K562 (cell line): ENCODE results near the gene AP2A2. TPM values are rescaled to one million over a fixed set of nuclear protein-coding genes. Genes with fewer than 3 reads are reported as not detected.

Experiments
- ATAC-seq: fragments of 200-7000 bp; cut with Tn5 transposase; 3 replicates; pipeline ENCODE4 v1.9.1; 2020; ENCODE audit warnings: moderate library complexity
- BruUV-seq: library from RNA; stranded (reverse); fragments of 400-500 nt; replicated peaks from 2 replicates; lab custom pipeline; 2021; lab: Mats Ljungman, UMichigan
- CTCF ChIA-PET: fragments of 300-600 bp; formaldehyde crosslinking; extraction: SDS; loops from one replicate; lab custom pipeline; 2021; ENCODE audit warnings: low intra/inter-chr PET ratio; lab: Yijun Ruan, JAX
- POLR2A ChIA-PET: fragments of 300-600, 350-650 bp; sonication (Branson Sonifier 250); formaldehyde crosslinking; extraction: SDS; loops from one replicate; lab custom pipeline; 2021; ENCODE audit warnings: antibody characterized with exemption, inconsistent platforms; lab: Yijun Ruan, JAX
- DNase-seq, 4 experiments: peaks; one replicate each; pipeline versions ENCODE4 v3.0.0 to v3.0.0-alpha.2; 2011 to 2018; ENCODE audit warnings: low spot score in 3 of 4, mixed read lengths in 3 of 4; ENCODE audit errors: extremely low read depth in 1 of 4
- FAIRE-seq: peaks from 2 replicates; lab custom pipeline; 2011; peaks lifted over from hg19 to GRCh38; lab: Jason Lieb, UNC
- H2AFZ ChIP-seq: 2 replicates; pipeline ENCODE4 v1.6.0; 2011; ENCODE audit warnings: low read depth, low read length, control low read depth, inconsistent platforms
- H3K27ac ChIP-seq: fragments of 200-600 bp; 3 replicates; pipeline ENCODE4 v1.8.0; 2011; ENCODE audit warnings: low read depth, mild to moderate bottlenecking, control low read depth, inconsistent platforms, low read length, moderate library complexity, mixed read lengths; ENCODE audit errors: extremely low read depth
- H3K27me3 ChIP-seq, 2 experiments: fragments of 300-600 bp in 1 of 2; 2 replicates in 1 of 2; 3 replicates in 1 of 2; pipeline versions ENCODE4 v1.6.0 to v1.8.0; 2011; ENCODE audit warnings: inconsistent platforms in 2 of 2, low read length in 2 of 2, mild to moderate bottlenecking in 1 of 2, mixed read lengths in 1 of 2, moderate library complexity in 1 of 2; ENCODE audit not compliant: control insufficient read depth in 2 of 2, insufficient read depth in 2 of 2
- H3K36me3 ChIP-seq: fragments of 300-600 bp; 3 replicates; pipeline ENCODE4 v1.8.0; 2011; ENCODE audit warnings: mild to moderate bottlenecking, low read length, inconsistent platforms; ENCODE audit not compliant: control insufficient read depth, insufficient read depth
- H3K4me1 ChIP-seq, 2 experiments: fragments of 200-600 bp in 1 of 2; replicated peaks in 1 of 2; 2 replicates in 1 of 2; 3 replicates in 1 of 2; pipeline versions ENCODE4 v1.5.1 to v1.8.0; 2011; ENCODE audit warnings: inconsistent platforms in 2 of 2, low read length in 2 of 2, mild to moderate bottlenecking in 1 of 2, mixed read lengths in 1 of 2, moderate library complexity in 1 of 2; ENCODE audit not compliant: control insufficient read depth in 2 of 2, insufficient read depth in 2 of 2
- H3K4me2 ChIP-seq: 2 replicates; pipeline ENCODE4 v1.6.1; 2011; ENCODE audit warnings: low read length, control low read depth, inconsistent platforms, mixed read lengths; ENCODE audit not compliant: insufficient read depth
- H3K4me3 ChIP-seq: fragments of 200-600 bp; sonication (generic), shearing (Covaris generic); 2 replicates; pipeline ENCODE4 v1.5.1; 2016; ENCODE audit warnings: control low read depth, inconsistent platforms
- H3K79me2 ChIP-seq: fragments of 200-600 bp; 3 replicates; pipeline ENCODE4 v1.8.0; 2011; ENCODE audit warnings: low read length, inconsistent platforms; ENCODE audit not compliant: control insufficient read depth, insufficient read depth
- H3K9ac ChIP-seq, 2 experiments: 2 replicates each; pipeline versions ENCODE4 v1.6.0 to v1.6.1; 2011; ENCODE audit warnings: low read depth in 2 of 2, low read length in 2 of 2, control low read depth in 1 of 2, inconsistent platforms in 1 of 2, mild to moderate bottlenecking in 1 of 2, mixed read lengths in 1 of 2; ENCODE audit not compliant: insufficient read depth in 1 of 2
- H3K9me1 ChIP-seq: one replicate; pipeline ENCODE4 v1.6.0; 2011; ENCODE audit warnings: inconsistent platforms, mild to moderate bottlenecking, low read length, moderate library complexity; ENCODE audit not compliant: control insufficient read depth, insufficient read depth
- H3K9me3 ChIP-seq: replicated peaks from 2 replicates; pipeline ENCODE4 v1.5.1; 2011; ENCODE audit warnings: low read depth, low read length, inconsistent platforms; ENCODE audit not compliant: control insufficient read depth, insufficient read depth
- H4K20me1 ChIP-seq: replicated peaks from 2 replicates; pipeline ENCODE4 v1.6.1; 2011; ENCODE audit warnings: low read length, inconsistent platforms, mixed read lengths; ENCODE audit not compliant: control insufficient read depth, insufficient read depth
- CEBPB ChIP-seq: fragments of 450-650 bp; IDR thresholded peaks from 2 replicates; pipeline ENCODE4 v1.6.1; 2016; ENCODE audit warnings: missing genetic modification characterization, missing compliant biosample characterization
- GABPB2 ChIP-seq: fragments of 250-450 bp; sonication (Bioruptor Pico); conservative IDR thresholded peaks from 2 replicates; pipeline ENCODE4 v1.5.1; 2021; ENCODE audit warnings: mild to moderate bottlenecking
- NR2C1 ChIP-seq, 2 experiments: fragments of 450-650 bp; IDR thresholded peaks; 2 replicates each; pipeline ENCODE4 v1.6.1; 2017; ENCODE audit warnings: mild to moderate bottlenecking in 2 of 2, antibody characterized with exemption in 1 of 2, inconsistent platforms in 1 of 2, missing compliant biosample characterization in 1 of 2, missing genetic modification characterization in 1 of 2
- SMAD3 ChIP-seq: fragments of 450-650 bp; formaldehyde crosslinking; conservative IDR thresholded peaks from 2 replicates; pipeline ENCODE4 v1.4.0; 2020; ENCODE audit warnings: mild to moderate bottlenecking
- SMARCC2 ChIP-seq: fragments of 450-650 bp; IDR thresholded peaks from 2 replicates; pipeline ENCODE4 v1.6.1; 2017; ENCODE audit warnings: antibody characterized with exemption, moderate library complexity, mild to moderate bottlenecking, low read depth
- SPI1 ChIP-seq: IDR thresholded peaks from 2 replicates; pipeline ENCODE4 v1.6.1; 2011; ENCODE audit warnings: low read depth, low read length, control low read depth, borderline replicate concordance
- ZBTB8A ChIP-seq: fragments of 450-650 bp; IDR thresholded peaks from 2 replicates; pipeline ENCODE4 v1.6.1; 2018; ENCODE audit warnings: mild to moderate bottlenecking, moderate library complexity; ENCODE audit not compliant: partially characterized antibody
- WGBS: fragments of 100-300 bp; shearing (Covaris generic); methylation state at CpG from one replicate; pipeline ENCODE4 v1.1.6; 2016; ENCODE audit warnings: low coverage, mixed read lengths; ENCODE audit not compliant: insufficient coverage; ENCODE audit errors: missing lambda C conversion rate; 5-methylcytosine and 5-hydroxymethylcytosine counted together
- in situ Hi-C: fragments of 300-500 bp; cut with MboI; formaldehyde crosslinking; loops from 4 replicates; pipeline ENCODE4 v1.15.0; 2018; ENCODE audit warnings: inconsistent platforms, mixed read lengths
- intact Hi-C: fragments of 100-400 bp; cut with micrococcal nuclease; formaldehyde crosslinking; loops from 2 replicates; pipeline ENCODE4 v1.14.2; 2022
- polyA plus RNA-seq, 8 experiments: library from polyadenylated mRNA; depleted of rRNA in 4 of 8; stranded (reverse) in 5 of 8; unstranded in 3 of 8; fragments of >200 nt; fragmentation: Nextera tagmentation in 2 of 8; fragmentation: Illumina TruSeq in 1 of 8; extraction: Ambion mirVana in 2 of 8; extraction: Trizol in 1 of 8; gene quantifications; 2 replicates each; pipeline versions ENCODE4 v1.2.1 to v1.2.3, GENCODE V29; 2011 to 2014; ENCODE audit warnings: inconsistent platforms in 1 of 8, missing spikeins in 1 of 8
- total RNA-seq, 7 experiments: library from RNA; depleted of rRNA in 6 of 7; stranded (reverse); fragments of >200 nt in 6 of 7; fragmentation: Illumina TruSeq in 2 of 7; extraction: Trizol in 2 of 7; gene quantifications; 2 replicates each; pipeline versions ENCODE4 v1.2.1 to v1.2.3, GENCODE V29; 2011 to 2021; ENCODE audit warnings: low replicate concordance in 1 of 7

Gene AP2A2
- total and polyA plus RNA-seq, 9 of the 15 experiments (the other 6 are each of a cell fraction or from before 2014, with no cell fraction given) = 0.69 to 41.7 (median 15.2) TPM

- DNase-seq = no peak
- no TSS peak for BruUV-seq
- no peak overlapping the region for H3K4me3 ChIP-seq
- peak overlapping the region in 1 of 2 experiments; percentile 55; a peak in 2 of 4 replicates for H3K9ac ChIP-seq
- CTCF ChIA-PET = no interaction called here
- no peaks in the 10 kb centered on the region for H3K9me1 ChIP-seq
- in situ Hi-C loops = no loop called here
- H3K27me3 ChIP-seq = no peaks in the 10 kb centered on the region
- no peak overlapping the region for H2AFZ ChIP-seq
- no peak for ATAC-seq
- no peaks in the 10 kb centered on the region for H3K9me3 ChIP-seq
- H3K36me3 ChIP-seq = peaks cover 37% of the 10 kb centered on the region; the same call in 2 of the 3 replicates
- H3K4me1 ChIP-seq = peaks cover 0 to 25% of the 10 kb centered on the region in 2 experiments; a peak in 1 of 5 replicates
- TF ChIP-seq NR2C1 (IDR thresholded peaks at IDR 0.05) (no peak), NR2C1 (tag; IDR thresholded peaks at IDR 0.05) (no peak), SMAD3 (no peak), SMARCC2 (no peak), ZBTB8A (no peak), GABPB2 (CRISPR knock-in tag) (no peak), SPI1 (no peak), CEBPB (no peak)
- no peaks in the 10 kb centered on the region for H4K20me1 ChIP-seq
- WGBS = 85% methylated on average over 10 of the region's 12 CpGs
- H3K27ac ChIP-seq = no peak overlapping the region
- POLR2A ChIA-PET = no interaction called here
- no peaks in the 10 kb centered on the region; the same call in 2 of the 3 replicates for H3K79me2 ChIP-seq
- H3K4me2 ChIP-seq = no peak overlapping the region
- intact Hi-C loops = no loop called here
- FAIRE-seq = no peak
Observed at GRCh38 chr11:971092-971690, 45.5 kb downstream of the AP2A2 start.
